NCI-H446 (cell line): ENCODE results near the gene POLN.
A peak's percentile ranks its signal among the peaks of the same experiment; 100 is the strongest.
"Not testable (repeated sequence)": the region's sequence is repeated elsewhere in the genome, so short reads cannot be mapped to it uniquely, and the experiment has no call there.

Experiments used
- DNase-seq, 2 experiments: peaks; one replicate each; lab custom pipeline; 2025; lab: John Stamatoyannopoulos, UW

Gene POLN

GRCh38 chr4:2220016-2220630 lies 21.8 kb downstream of the POLN start:
- peak; percentile 5 to 48 for DNase-seq

GRCh38 chr4:2219233-2219760 lies 22.6 kb downstream of the POLN start:
- no peak for DNase-seq

- no peak for DNase-seq
Observed at GRCh38 chr4:2218436-2218835, 23.5 kb downstream of the POLN start.

GRCh38 chr4:2217726-2218125 lies 24.2 kb downstream of the POLN start:
- no peak for DNase-seq

- DNase-seq, result no peak
Observed at GRCh38 chr4:2212831-2213230, 29.1 kb downstream of the POLN start.

GRCh38 chr4:2202789-2203188 lies 39.1 kb downstream of the POLN start:
- DNase-seq, result not testable (repeated sequence)

GRCh38 chr4:2194496-2194895 lies 47.4 kb downstream of the POLN start:
- no peak for DNase-seq

- no peak for DNase-seq
Observed at GRCh38 chr4:2193326-2193725, 48.6 kb downstream of the POLN start.

- DNase-seq, result no peak
Observed at GRCh38 chr4:2186865-2187172, 55.1 kb downstream of the POLN start.

- peak in 1 of 2 experiments; percentile 7 for DNase-seq
Observed at GRCh38 chr4:2186133-2186864, 55.6 kb downstream of the POLN start.

GRCh38 chr4:2183394-2183793 lies 58.5 kb downstream of the POLN start:
- no peak for DNase-seq

- no peak for DNase-seq
Observed at GRCh38 chr4:2182994-2183393, 58.9 kb downstream of the POLN start.

- DNase-seq, result no peak
Observed at GRCh38 chr4:2180410-2180809, 61.5 kb downstream of the POLN start.

- DNase-seq, result no peak
Observed at GRCh38 chr4:2179717-2180116, 62.2 kb downstream of the POLN start.

GRCh38 chr4:2178986-2179385 lies 62.9 kb downstream of the POLN start:
- DNase-seq, result no peak

- no peak for DNase-seq
Observed at GRCh38 chr4:2177443-2178093, 64.4 kb downstream of the POLN start.

GRCh38 chr4:2175990-2176698 lies 65.8 kb downstream of the POLN start:
- no peak for DNase-seq

GRCh38 chr4:2174061-2174460 lies 67.9 kb downstream of the POLN start:
- no peak for DNase-seq

GRCh38 chr4:2172627-2173231 lies 69.2 kb downstream of the POLN start:
- DNase-seq, result no peak

- DNase-seq, result no peak
Observed at GRCh38 chr4:2172161-2172560, 69.8 kb downstream of the POLN start.

- DNase-seq, result no peak
Observed at GRCh38 chr4:2168469-2169319, 73.2 kb downstream of the POLN start.
